Measurements from ENCODE around the gene AGFG2. TPM values are rescaled to one million over a fixed set of nuclear protein-coding genes. Genes with fewer than 3 reads are reported as not detected.

AGFG2 gene
- total RNA-seq, 1 experiment from 2014 or later: 45.6 TPM

- DNase-seq: no peak
- H3K36me3 Mint-ChIP-seq (ENCODE audit: insufficient read depth, unreplicated experiment): no peaks in the 10 kb centered on the region
- CTCF ChIA-PET: no interaction called here
- no peaks in the 10 kb centered on the region for H3K27me3 Mint-ChIP-seq (ENCODE audit: unreplicated experiment)
- H3K9me3 Mint-ChIP-seq (ENCODE audit: low read depth, unreplicated experiment): no peaks in the 10 kb centered on the region
- no peak for TF ChIP-seq CTCF (IDR thresholded peaks at IDR 0.05; ENCODE audit: unreplicated experiment)
- H3K4me3 Mint-ChIP-seq (ENCODE audit: low read depth, unreplicated experiment): no peak overlapping the region
- intact Hi-C loops (cut with micrococcal nuclease; ENCODE audit: unreplicated experiment): no loop called here
- BruUV-seq (replicated peaks): no TSS peak
- no peaks in the 10 kb centered on the region for H3K4me1 Mint-ChIP-seq (ENCODE audit: low read depth, unreplicated experiment)
- H3K27ac Mint-ChIP-seq (ENCODE audit: unreplicated experiment): no peak overlapping the region
Observed at GRCh38 chr7:100513212-100513810, 25.7 kb upstream of the AGFG2 start.

GRCh38 chr7:100515072-100515532 is 23.9 kb upstream of the AGFG2 start:
- TF ChIP-seq CTCF (IDR thresholded peaks at IDR 0.05; ENCODE audit: unreplicated experiment): no peak
- Mint-ChIP-seq H3K27me3 (ENCODE audit: unreplicated experiment) (no peaks in the 10 kb centered on the region), H3K36me3 (ENCODE audit: insufficient read depth, unreplicated experiment) (no peaks in the 10 kb centered on the region), H3K9me3 (ENCODE audit: low read depth, unreplicated experiment) (no peaks in the 10 kb centered on the region), H3K4me1 (ENCODE audit: low read depth, unreplicated experiment) (no peaks in the 10 kb centered on the region), H3K27ac (ENCODE audit: unreplicated experiment) (no peak overlapping the region), H3K4me3 (ENCODE audit: low read depth, unreplicated experiment) (no peak overlapping the region)
- intact Hi-C loops (cut with micrococcal nuclease; ENCODE audit: unreplicated experiment): no loop called here
- BruUV-seq (replicated peaks): no TSS peak
- CTCF ChIA-PET: no interaction called here
- no peak for DNase-seq

GRCh38 chr7:100516135-100516812 is 22.7 kb upstream of the AGFG2 start:
- no peak overlapping the region for H3K27ac Mint-ChIP-seq (ENCODE audit: unreplicated experiment)
- H3K9me3 Mint-ChIP-seq (ENCODE audit: low read depth, unreplicated experiment): no peaks in the 10 kb centered on the region
- H3K4me3 Mint-ChIP-seq (ENCODE audit: low read depth, unreplicated experiment): no peak overlapping the region
- H3K27me3 Mint-ChIP-seq (ENCODE audit: unreplicated experiment): no peaks in the 10 kb centered on the region
- no TSS peak for BruUV-seq (replicated peaks)
- CTCF ChIA-PET: interaction anchor here (0.7 to 0.9 kb wide), 2 partner anchors 26 to 60 kb away, joined by 3 read pairs; no protein-coding TSS in a partner anchor
- intact Hi-C loops (cut with micrococcal nuclease; ENCODE audit: unreplicated experiment): no loop called here
- no peak for DNase-seq
- no peak for TF ChIP-seq CTCF (IDR thresholded peaks at IDR 0.05; ENCODE audit: unreplicated experiment)
- no peaks in the 10 kb centered on the region for H3K4me1 Mint-ChIP-seq (ENCODE audit: low read depth, unreplicated experiment)
- H3K36me3 Mint-ChIP-seq (ENCODE audit: insufficient read depth, unreplicated experiment): no peaks in the 10 kb centered on the region

GRCh38 chr7:100517305-100517704 is 21.7 kb upstream of the AGFG2 start:
- Mint-ChIP-seq H3K9me3 (ENCODE audit: low read depth, unreplicated experiment) (no peaks in the 10 kb centered on the region), H3K4me1 (ENCODE audit: low read depth, unreplicated experiment) (no peaks in the 10 kb centered on the region), H3K27ac (ENCODE audit: unreplicated experiment) (no peak overlapping the region), H3K4me3 (ENCODE audit: low read depth, unreplicated experiment) (no peak overlapping the region), H3K27me3 (ENCODE audit: unreplicated experiment) (no peaks in the 10 kb centered on the region), H3K36me3 (ENCODE audit: insufficient read depth, unreplicated experiment) (no peaks in the 10 kb centered on the region)
- CTCF ChIA-PET: no interaction called here
- intact Hi-C loops (cut with micrococcal nuclease; ENCODE audit: unreplicated experiment): no loop called here
- no TSS peak for BruUV-seq (replicated peaks)
- DNase-seq: no peak
- no peak for TF ChIP-seq CTCF (IDR thresholded peaks at IDR 0.05; ENCODE audit: unreplicated experiment)

Data from Calu3 (cell line).